Keratinocyte (primary cell): Measurements from ENCODE around the gene CAP2.

Experiments
- CTCF ChIP-seq, 3 experiments: IDR thresholded peaks in 1 of 3; conservative IDR thresholded peaks in 1 of 3; optimal IDR thresholded peaks in 1 of 3; 2 replicates in 2 of 3; 3 replicates in 1 of 3; pipeline versions ENCODE3 to v1.5.1; 2011; ENCODE audit warnings: low read length in 3 of 3, mild to moderate bottlenecking in 3 of 3, moderate library complexity in 2 of 3, control low read depth in 1 of 3, inconsistent platforms in 1 of 3; ENCODE audit not compliant: insufficient read depth in 2 of 3; ENCODE audit errors: extremely low read depth in 1 of 3
- EZH2 ChIP-seq: IDR thresholded peaks from one replicate; pipeline ENCODE4 v1.6.1; 2012; ENCODE audit warnings: inconsistent platforms, mild to moderate bottlenecking, low read length, moderate library complexity

GRCh38 chr6:17591287-17591686 lies 197.9 kb downstream of the CAP2 start:
- TF ChIP-seq CTCF (optimal IDR thresholded peaks at IDR 0.05 in 1 of 3, IDR thresholded peaks at IDR 0.05 in 1 of 3, conservative IDR thresholded peaks at IDR 0.05 in 1 of 3; ENCODE audit: extremely low read depth in 1 of 3, insufficient read depth in 2 of 3, low read length in 3 of 3) (no peak), EZH2 (no peak)
